DMS114 treated with DMSO at 0.1 percent for 48 hours (cell line): ENCODE measurements around the gene RAET1E.
"Not testable (repeated sequence)": the region's sequence is repeated elsewhere in the genome, so short reads cannot be mapped to it uniquely, and the experiment has no call there.

Source experiments
- DNase-seq: peaks from one replicate; lab custom pipeline; 2025; ENCODE audit not compliant: unreplicated experiment; lab: John Stamatoyannopoulos, UW

RAET1E gene

DNA sequence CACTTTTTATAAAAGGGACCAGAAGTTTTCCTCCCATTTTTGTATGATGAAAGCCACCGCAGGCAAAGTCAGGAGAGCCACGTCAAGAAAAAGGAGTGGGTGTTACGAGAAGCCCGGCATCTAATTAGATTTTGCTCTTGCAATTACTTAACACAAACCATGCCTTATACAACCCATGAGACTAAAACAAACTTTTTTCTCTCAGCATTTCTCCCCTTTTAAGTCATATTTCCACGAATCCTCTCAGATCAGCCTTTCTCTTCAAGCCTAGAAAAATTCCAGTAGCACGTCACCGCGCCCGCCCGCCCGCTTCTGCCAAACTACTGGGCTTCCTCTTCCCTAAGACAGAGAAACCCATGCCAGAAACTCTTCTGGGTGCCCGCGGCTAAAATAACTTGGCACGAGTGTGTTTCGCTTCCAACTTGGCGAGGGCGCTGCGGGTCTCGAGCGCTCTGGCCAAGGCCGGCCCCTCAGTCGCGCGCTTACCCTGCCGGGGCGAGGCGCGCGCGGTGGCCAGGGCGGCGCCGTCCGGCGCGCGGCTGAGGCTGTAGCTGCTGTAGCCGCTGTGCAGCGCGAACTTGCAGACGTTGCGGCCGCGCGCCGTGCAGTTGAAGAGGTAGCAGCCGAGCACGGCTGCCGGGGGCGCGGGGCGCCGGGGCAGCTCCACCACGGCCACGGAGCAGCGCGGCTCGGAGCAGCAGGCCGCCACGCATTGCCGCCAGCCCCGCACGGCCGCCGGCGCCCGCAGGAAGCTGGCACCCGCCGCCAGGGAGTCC, 34.8 kb downstream of the RAET1E start:
- DNase-seq = no peak

- DNase-seq = not testable (repeated sequence)
Measured at GRCh38 chr6:149862424-149862738, 35.5 kb downstream of the RAET1E start.

- no peak for DNase-seq
Measured at GRCh38 chr6:149861603-149862423, 36.1 kb downstream of the RAET1E start.

DNA sequence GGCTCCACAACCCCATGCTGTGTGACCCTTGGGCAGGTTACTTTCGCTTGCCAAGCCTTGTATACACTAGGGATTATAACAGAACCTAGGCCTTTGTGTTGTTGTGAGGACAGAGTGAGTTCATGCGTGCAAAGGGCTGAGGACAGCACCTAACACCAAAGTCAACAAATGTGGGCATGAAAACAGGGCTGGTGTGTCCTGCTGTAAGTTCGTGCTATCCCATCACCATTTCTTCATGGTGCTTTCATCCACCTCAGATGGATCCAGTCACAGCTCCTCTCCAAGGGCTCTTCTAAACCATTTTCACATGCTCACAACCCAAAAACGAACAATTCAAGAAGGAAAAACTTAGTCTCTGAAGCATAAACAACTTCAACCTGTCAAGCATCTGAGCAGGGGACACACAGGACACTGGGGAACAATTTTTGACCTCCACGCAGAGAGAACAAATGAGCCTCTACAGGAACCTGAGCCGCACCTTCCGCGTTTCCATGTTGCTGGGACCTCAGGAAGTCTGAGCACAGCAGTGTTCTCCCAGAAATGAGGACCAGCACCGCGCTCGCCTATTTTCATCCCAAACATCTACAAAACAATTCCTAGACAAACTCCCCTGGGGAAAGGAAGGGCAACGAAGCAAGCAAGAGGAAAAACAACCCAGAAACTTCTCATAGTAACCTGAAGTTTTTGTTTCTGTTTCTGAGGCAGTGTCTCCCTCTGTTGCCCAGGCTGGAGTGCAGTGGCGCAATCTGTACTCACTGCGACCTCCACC, 36.9 kb downstream of the RAET1E start:
- DNase-seq = no peak

GRCh38 chr6:149860513-149860833, 37.4 kb downstream of the RAET1E start:
- DNase-seq = no peak

DNA sequence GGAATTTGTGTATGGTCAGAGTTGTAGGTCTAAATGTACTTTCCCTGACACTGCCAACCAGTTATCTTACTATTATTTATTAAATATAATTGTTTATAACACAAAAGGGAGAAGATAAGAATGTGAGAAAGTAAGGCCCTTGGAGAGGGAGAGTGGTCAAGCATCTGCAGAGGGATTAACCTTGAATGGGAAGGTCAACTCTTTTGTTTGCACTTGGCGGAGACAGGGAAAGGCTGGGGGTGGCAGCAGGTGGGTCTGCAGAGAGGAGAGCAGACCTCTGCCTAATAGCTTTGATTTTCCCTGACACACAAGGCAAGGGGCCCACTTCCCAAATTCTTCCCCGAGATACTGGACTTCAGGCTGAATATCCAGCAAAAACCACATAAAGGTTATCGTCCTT, 38.0 kb downstream of the RAET1E start:
- no peak for DNase-seq

GRCh38 chr6:149859368-149859767, 38.5 kb downstream of the RAET1E start:
- DNase-seq = no peak

DNA sequence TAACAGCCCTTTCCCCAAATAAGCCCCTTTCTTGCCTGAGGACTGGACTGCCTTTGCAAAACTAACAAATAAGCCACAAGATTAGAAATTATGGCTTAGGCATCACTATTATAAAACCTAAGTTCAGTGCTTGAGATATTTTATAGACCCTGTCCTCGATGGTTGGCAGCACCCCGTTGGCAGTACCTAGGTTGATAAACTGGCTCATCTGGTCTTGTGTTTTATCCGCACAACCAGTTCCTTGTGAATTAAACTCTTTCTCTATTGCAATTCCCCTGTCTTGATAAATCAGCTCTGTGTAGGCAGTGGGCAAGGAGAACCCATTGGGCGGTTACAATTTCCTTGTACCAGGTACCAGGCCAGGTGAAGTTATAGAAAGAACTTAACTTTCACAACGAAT, 40.4 kb downstream of the RAET1E start:
- no peak for DNase-seq

DNA sequence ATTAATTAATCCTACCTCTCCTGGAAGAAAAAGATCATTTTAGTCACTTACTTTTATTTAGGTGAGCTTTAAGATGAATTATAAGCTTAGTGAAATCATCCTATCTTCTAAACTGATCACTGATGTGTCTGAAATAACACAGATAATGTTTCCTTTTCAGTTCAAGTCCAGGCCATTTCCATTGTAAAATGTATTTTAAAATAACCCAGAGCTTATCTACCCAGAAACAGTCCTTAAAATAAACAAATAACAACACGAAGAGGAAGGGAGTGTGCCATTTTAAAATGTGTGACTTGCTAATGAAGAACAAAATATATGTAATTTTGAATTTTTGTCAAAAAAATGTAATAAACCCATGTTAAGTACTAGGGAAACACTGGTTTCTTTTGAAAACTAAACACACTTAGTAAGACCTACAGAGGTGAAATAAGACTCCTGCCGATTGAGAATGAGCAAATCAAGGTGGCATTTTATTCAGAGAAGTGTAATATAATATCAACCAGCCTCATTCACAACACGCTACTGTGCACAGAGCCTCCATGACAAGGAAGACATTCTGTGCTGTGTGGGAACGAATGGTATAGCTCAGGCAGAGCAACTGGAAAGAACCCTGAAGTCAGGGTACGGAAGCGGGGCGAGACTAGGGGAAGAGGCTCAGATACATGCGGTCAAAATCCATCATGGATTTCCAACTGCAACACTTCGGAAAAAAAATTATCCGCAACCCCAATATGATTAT, 41.5 kb downstream of the RAET1E start:
- no peak for DNase-seq

GRCh38 chr6:149855741-149856140, 42.2 kb downstream of the RAET1E start:
- no peak for DNase-seq

- DNase-seq = no peak
Measured at GRCh38 chr6:149855040-149855654, 42.8 kb downstream of the RAET1E start.

- no peak for DNase-seq
Measured at GRCh38 chr6:149854532-149854931, 43.4 kb downstream of the RAET1E start.

DNA sequence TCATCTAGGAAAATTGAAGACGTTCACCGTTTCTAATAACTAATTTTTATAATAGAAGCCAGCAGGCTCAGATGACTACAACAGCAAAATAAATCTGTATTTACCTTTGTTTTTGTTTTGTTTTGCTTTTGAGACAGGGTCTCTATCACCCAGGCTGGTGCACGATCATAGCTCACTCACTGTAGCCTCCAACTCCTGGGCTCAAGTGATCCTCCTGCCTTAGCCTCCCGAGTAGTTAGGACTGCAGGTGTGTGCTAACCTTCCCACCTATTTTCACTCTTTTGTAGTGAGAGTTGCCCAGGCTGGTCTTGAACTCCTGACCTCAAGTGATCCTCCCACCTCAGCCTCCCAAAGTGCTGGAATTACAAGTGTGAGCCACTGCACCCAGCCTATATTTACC, 43.9 kb downstream of the RAET1E start:
- DNase-seq = not testable (repeated sequence)

GRCh38 chr6:149852881-149853280, 45.0 kb downstream of the RAET1E start:
- no peak for DNase-seq

DNA sequence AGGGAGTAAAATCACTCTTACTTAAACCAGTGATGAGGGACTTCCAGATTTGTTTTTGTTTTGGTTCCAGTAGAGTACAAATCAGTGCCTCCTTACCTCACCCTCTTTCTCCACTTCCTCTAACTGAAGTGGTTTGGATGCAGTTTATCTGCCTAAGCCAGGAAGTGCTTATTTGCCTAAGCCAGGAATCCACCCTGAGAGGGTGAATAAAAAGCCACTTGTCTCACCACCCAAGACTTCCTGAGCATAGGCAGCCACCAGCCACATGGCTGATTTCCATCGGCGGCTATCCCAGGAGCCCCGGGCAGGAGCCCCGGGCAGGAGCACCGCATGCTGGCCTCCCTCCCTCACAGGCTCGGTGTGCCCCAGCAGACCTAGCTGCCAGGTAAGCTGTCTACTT, 45.7 kb downstream of the RAET1E start:
- no peak for DNase-seq

DNA sequence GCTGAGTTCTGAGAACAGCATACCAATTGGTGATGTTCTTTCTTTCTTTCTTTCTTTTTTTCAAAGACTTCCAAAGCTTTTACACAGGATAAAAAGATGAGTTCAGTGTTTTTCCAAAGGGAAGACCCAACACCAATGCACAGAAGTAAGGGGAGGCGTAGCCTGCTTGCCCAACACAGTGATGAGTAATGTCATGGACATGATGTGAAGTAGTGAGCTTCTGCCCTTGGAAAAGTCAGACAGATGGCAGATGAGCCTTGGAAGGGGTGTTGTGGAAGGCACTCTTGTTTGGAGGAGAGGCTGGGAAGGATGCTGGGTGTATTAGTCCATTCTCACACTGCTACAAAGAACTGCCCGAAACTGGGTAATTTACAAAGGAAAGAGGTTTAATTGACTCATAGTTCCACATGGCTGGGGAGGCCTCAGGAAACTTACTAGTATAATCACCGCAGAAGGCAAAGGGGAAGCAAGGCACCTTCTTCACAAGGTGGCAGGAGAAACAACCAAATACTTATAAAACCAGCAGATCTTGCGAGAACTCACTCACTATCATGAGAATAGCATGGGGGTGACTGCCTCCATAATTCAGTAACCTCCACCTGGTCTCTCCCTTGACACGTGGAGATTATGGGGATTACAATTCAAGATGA, 46.3 kb downstream of the RAET1E start:
- no peak for DNase-seq

- DNase-seq = not testable (repeated sequence)
Measured at GRCh38 chr6:149848343-149848742, 49.6 kb downstream of the RAET1E start.
